Muscle layer of duodenum (tissue), 2 donors: ENCODE measurements around the gene STUM.
"Not testable (repeated sequence)": the region's sequence is repeated elsewhere in the genome, so short reads cannot be mapped to it uniquely, and the experiment has no call there.

Experiments used
- H3K27ac ChIP-seq: one replicate; pipeline ENCODE4 v1.7.0; 2013; ENCODE audit warnings: mild to moderate bottlenecking, low read length
- H3K27me3 ChIP-seq: one replicate; pipeline ENCODE4 v1.7.0; 2013; ENCODE audit warnings: low read depth, mild to moderate bottlenecking, control low read depth, low read length
- H3K36me3 ChIP-seq, 2 donors: one replicate each; pipeline ENCODE4 v1.7.0; 2013; ENCODE audit warnings: low read length in 2 of 2, control low read depth in 1 of 2, mild to moderate bottlenecking in 1 of 2; ENCODE audit not compliant: insufficient read depth in 2 of 2, control insufficient read depth in 1 of 2
- H3K4me1 ChIP-seq, 2 donors: one replicate each; pipeline ENCODE4 v1.7.0; 2013; ENCODE audit warnings: low read length in 2 of 2, mild to moderate bottlenecking in 2 of 2, control low read depth in 1 of 2, moderate library complexity in 1 of 2; ENCODE audit not compliant: insufficient read depth in 2 of 2, control insufficient read depth in 1 of 2
- H3K4me3 ChIP-seq, 2 donors: one replicate each; pipeline ENCODE4 v1.7.0; 2013; ENCODE audit warnings: low read length in 2 of 2, low read depth in 1 of 2, mild to moderate bottlenecking in 1 of 2
- H3K9me3 ChIP-seq, 2 donors: one replicate each; pipeline ENCODE4 v1.7.0; 2013; ENCODE audit warnings: low read length in 2 of 2, control low read depth in 1 of 2, mild to moderate bottlenecking in 1 of 2; ENCODE audit not compliant: control insufficient read depth in 1 of 2
- donor health status: healthy.

The STUM gene

DNA sequence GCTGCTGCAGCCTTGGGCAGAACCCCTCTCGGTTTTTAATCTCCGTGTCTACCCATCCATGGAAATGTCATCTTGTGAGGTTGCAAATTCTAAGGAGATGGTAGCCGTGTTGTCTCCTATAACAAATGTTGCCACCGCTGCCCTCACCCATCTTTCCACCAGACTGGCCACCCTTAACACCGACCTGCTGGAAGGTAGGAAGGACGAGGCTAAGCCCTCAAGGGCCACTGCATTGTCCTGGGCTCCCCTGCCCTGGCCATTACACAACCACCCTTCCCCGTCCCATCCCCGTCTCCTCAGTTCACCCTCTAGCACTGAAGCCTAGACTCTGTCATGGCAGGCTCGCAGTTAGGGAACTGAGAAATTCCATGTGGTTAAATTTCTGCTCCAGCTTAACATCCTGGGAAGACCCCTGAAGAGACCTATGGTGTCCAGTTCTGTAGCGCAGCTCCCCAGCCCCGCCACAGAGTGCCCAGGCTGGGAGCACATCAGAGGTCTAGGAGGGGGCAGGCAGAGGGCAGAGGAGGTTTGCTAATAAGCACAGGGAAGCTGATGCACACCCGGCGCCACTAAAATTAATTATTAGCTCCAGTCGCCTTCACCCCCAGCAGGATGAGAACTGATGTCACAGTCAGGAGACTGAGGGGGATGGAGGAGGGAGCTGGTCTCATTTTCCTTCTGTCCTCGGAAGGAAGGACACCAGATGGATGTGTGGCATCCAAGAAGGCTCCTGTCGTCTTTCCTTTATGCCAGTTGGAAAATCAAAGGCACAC is 38.3 kb downstream of the STUM start:
- Histone ChIP-seq H3K4me1 (no peaks in the 10 kb centered on the region), H3K9me3 (no peaks in the 10 kb centered on the region), H3K27ac (no peak overlapping the region), H3K4me3 (no peak overlapping the region), H3K27me3 (no peaks in the 10 kb centered on the region), H3K36me3 (no peaks in the 10 kb centered on the region)

GRCh38 chr1:226588484-226588883 is 39.9 kb downstream of the STUM start:
- no peaks in the 10 kb centered on the region for H3K9me3 ChIP-seq
- H3K36me3 ChIP-seq, result no peaks in the 10 kb centered on the region
- no peak overlapping the region for H3K27ac ChIP-seq
- no peak overlapping the region for H3K4me3 ChIP-seq
- H3K27me3 ChIP-seq, result no peaks in the 10 kb centered on the region
- no peaks in the 10 kb centered on the region for H3K4me1 ChIP-seq

GRCh38 chr1:226589008-226589733 is 40.6 kb downstream of the STUM start:
- no peaks in the 10 kb centered on the region for H3K36me3 ChIP-seq
- H3K4me1 ChIP-seq, result no peaks in the 10 kb centered on the region
- no peak overlapping the region for H3K4me3 ChIP-seq
- peak overlapping the region; percentile 7 for H3K27ac ChIP-seq
- no peaks in the 10 kb centered on the region for H3K27me3 ChIP-seq
- H3K9me3 ChIP-seq, result no peaks in the 10 kb centered on the region

DNA sequence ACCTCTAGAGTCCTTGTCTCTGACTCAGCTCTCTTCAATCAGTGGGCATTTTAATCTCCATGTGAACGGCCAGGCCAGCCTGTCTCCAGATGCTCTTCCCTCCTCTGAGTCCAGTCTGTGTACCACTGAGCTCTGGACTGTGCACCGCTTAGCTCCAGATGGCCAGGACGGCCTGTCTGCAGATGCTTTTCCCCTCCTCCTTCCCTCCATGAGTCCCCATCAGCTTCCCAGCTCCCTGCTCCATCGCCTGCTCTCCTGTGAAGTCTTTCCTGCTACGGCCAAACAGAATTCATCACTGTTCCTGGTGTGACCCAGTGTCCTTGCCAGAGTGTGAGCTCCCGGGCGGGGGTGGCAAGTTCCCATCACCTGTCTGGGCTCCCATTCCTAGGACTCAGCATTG is 42.0 kb downstream of the STUM start:
- Histone ChIP-seq H3K27me3 (no peaks in the 10 kb centered on the region), H3K27ac (no peak overlapping the region), H3K4me1 (no peaks in the 10 kb centered on the region), H3K4me3 (no peak overlapping the region), H3K9me3 (no peaks in the 10 kb centered on the region), H3K36me3 (no peaks in the 10 kb centered on the region)

- Histone ChIP-seq H3K4me1 (no peaks in the 10 kb centered on the region), H3K9me3 (no peaks in the 10 kb centered on the region), H3K36me3 (no peaks in the 10 kb centered on the region), H3K27me3 (no peaks in the 10 kb centered on the region), H3K4me3 (no peak overlapping the region), H3K27ac (no peak overlapping the region)
Observed at GRCh38 chr1:226593541-226593940, 45.0 kb downstream of the STUM start.

- Histone ChIP-seq H3K36me3 (no peaks in the 10 kb centered on the region), H3K27ac (no peak overlapping the region), H3K4me1 (no peaks in the 10 kb centered on the region)
Observed at GRCh38 chr1:226596531-226597165, 48.1 kb downstream of the STUM start.

GRCh38 chr1:226597616-226598454 is 49.3 kb downstream of the STUM start:
- Histone ChIP-seq H3K36me3 (no peaks in the 10 kb centered on the region), H3K27me3 (no peaks in the 10 kb centered on the region), H3K9me3 (no peaks in the 10 kb centered on the region), H3K4me3 (no peak overlapping the region), H3K4me1 (no peaks in the 10 kb centered on the region), H3K27ac (no peak overlapping the region)

More at GRCh38 chr1:226596531-226597165, 48.1 kb downstream of the STUM start:
- no peaks in the 10 kb centered on the region for H3K9me3 ChIP-seq
- no peaks in the 10 kb centered on the region for H3K27me3 ChIP-seq
- no peak overlapping the region for H3K4me3 ChIP-seq

DNA sequence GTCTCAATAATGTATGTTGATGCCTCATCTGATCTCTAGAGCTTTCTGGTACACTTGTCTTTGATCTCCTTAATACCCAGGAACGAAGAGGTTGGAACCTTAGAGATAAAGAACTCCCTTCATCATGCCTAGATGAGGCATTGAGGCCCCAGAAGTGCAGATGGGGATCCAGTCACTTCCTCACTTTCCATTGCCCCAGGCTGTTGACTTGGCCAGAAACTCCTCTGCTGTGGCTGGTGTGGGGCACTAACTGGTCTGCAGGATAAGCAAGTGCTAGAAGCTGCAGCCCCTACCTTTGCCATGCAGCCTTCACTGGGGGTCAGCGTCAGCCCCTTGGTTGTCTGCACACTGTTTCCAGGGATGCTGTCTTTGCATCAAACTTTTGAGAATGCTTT is 49.9 kb downstream of the STUM start:
- Histone ChIP-seq H3K4me3 (no peak overlapping the region), H3K36me3 (no peaks in the 10 kb centered on the region), H3K27me3 (no peaks in the 10 kb centered on the region), H3K27ac (no peak overlapping the region), H3K4me1 (peaks cover 0 to 5% of the 10 kb centered on the region in 2 donors), H3K9me3 (no peaks in the 10 kb centered on the region)

DNA sequence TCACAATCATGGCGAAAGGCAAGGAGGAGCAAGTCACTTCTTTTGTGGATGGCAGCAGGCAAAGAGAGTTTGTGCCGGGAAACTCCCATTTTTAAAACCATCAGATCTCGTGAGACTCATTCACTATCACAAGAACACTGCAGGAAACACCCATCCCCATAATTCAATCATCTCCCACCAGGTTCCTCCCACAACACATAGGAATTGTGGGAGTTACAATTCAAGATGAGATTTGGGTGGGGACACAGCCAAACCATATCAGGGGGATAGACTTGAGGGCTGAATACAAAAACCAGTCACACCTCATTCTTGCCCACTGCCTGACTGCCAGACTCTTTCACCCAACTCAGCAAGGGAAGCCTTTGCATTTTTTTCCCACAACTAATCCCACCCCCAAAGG is 50.4 kb downstream of the STUM start:
- not testable (repeated sequence) for H3K9me3 ChIP-seq, H3K27ac ChIP-seq, H3K27me3 ChIP-seq, H3K4me1 ChIP-seq, H3K4me3 ChIP-seq, H3K36me3 ChIP-seq

DNA sequence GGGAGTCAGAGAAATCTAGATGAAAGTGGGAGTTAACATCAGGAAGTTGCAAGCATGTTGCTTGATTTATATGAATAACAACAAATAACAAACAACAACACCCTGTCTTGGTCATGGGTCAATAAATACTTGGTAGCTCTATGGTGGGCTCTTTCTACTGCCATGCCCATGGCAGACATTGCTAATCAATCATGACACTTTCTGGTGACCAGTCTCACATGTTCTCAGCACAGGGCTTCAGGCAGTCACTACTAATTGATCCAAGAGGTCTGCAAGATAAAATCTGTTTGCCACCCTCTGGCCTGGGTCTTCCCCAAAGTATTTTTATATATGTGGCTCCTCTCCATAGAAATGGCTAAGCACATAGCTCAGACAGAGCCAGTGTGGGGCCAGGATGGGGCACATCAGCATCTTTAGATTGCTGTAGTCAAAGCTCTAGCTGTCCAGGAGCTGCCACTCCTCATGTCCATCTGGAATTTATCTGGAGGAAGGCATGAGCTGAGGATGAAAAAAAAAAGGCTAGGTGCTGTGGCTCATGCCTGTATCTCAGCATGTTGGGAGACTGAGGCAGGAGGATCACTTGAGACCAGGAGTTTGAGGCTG is 51.2 kb downstream of the STUM start:
- Histone ChIP-seq H3K4me1 (peaks cover under 1 to 9% of the 10 kb centered on the region in 2 donors), H3K36me3 (no peaks in the 10 kb centered on the region), H3K4me3 (no peak overlapping the region), H3K27me3 (no peaks in the 10 kb centered on the region), H3K27ac (no peak overlapping the region), H3K9me3 (no peaks in the 10 kb centered on the region)
